CD4-positive, alpha-beta T cell treated with Interleukin-10 for 1 hour (primary cell): ENCODE data around the gene CHST14.

Source experiments
- DNase-seq: peaks from one replicate; pipeline ENCODE4 v3.0.0-alpha.2; 2020

Gene CHST14

DNA sequence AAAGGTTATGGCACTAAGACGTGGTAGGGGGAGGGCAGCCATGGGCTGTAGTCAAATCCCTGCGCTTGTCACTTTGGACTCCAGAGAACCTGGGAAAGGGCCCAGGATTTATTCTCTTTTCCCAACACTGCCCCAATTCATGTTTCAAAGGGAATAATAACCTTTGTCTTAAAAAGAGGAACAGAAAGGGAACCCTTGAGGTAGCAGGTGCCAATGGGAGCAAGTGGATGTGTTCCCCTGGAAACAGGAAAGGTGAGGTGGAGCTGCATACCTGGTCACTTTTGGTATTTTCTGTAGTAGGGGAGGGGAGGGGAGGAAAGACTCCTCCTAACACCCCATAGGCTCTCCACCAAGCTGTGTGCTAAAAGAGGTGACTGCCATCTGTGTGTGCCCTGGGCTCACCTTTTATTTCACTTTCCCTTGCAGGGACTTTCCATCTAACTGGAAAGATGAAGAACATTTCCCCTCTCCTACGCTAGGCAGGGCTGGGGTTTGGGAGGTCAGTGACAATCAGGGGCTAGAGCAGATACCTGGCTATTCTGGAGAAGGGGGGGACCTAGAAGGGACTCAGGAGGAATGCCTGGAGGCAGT is 6.1 kb upstream of the CHST14 start:
- no peak for DNase-seq

DNA sequence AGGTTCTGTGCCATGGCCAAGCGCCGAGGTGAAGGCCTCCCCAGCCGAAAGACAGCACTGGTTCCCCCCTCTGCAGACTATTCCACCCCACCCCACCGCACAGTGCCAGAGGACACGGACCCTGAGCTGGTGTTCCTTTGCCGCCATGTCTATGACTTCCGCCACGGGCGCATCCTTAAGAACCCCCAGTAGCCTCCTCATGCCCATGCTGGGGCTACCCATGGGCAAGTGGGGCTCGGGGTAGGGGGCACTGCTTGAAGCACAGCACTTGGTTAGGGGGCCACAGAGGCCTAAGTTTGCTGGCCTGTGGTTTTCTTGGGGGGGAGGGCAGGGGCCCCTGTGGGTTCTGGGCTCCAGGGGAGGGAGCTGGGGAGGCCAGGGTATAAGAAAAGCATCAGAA is 4.8 kb upstream of the CHST14 start:
- DNase-seq = no peak

- no peak for DNase-seq
Observed at GRCh38 chr15:40466426-40467260, 4.1 kb upstream of the CHST14 start.

DNA sequence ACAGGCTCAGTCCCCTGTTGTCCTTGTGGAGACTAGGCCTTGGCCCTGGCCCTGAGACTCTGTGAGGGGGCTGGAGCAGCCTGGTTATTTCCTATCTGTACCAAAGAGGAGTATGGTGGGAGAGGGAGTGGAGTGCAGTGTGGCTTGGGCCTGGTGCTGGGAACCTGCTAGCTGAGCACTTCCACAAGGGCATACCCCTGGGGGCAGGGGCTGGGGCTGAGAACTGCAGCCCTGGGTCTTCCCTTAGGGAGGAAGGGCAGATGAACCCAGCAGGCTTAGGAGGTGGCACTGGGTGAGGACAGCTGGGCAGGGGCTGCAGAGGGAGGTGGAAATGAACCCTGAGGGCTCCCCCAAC is 3.5 kb upstream of the CHST14 start:
- DNase-seq = no peak

DNA sequence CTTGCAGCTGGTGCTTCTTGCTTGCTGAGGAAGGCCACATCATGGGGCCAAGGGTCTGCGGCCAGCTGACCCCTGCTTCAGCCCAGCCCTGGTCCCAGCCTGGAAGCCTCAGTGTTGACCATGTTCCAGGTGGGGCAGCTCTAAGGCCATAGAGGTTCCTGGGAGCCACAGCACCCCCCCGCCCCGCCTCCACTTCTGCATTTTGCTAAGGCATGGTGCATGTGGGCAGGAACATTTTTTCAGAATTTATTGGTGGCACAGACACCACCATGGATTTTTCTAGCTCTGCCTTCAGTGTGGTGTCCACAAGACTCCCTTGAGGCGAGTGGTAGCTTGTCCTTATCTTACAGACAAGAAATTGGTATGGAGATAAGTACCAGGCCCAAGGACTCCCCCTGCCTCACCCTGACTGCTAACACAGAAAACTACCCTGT is 1.9 kb upstream of the CHST14 start:
- DNase-seq = no peak

DNA sequence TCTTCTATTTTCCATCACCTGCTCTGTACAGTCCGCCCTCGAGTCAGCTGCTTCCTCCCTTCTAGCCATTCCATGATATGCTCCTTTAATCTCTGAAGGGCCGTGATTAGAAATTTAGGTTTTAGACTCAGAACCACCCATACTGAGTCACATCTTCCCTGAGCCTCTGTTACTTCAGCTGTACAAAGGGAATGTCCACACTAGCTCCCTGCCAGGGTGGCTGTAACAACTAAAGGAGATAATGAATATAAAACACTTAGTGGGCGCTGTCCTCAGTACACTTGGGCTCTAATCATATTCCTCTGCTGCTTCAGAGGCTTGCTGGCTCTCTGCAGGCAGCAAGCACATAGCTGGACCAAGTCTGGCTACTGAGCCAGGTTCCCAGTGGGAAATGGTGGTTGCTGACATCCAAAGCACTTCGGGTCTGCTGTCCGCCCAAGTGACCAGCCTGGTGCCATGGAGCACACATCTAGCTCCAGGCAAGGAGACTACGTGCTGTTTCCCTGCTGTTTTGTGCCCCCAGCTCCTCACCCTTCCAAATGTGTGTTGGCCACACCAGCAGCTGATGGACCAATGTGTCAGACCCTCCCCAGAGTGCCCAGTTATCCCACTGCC is 901 bp upstream of the CHST14 start:
- DNase-seq = no peak

DNA sequence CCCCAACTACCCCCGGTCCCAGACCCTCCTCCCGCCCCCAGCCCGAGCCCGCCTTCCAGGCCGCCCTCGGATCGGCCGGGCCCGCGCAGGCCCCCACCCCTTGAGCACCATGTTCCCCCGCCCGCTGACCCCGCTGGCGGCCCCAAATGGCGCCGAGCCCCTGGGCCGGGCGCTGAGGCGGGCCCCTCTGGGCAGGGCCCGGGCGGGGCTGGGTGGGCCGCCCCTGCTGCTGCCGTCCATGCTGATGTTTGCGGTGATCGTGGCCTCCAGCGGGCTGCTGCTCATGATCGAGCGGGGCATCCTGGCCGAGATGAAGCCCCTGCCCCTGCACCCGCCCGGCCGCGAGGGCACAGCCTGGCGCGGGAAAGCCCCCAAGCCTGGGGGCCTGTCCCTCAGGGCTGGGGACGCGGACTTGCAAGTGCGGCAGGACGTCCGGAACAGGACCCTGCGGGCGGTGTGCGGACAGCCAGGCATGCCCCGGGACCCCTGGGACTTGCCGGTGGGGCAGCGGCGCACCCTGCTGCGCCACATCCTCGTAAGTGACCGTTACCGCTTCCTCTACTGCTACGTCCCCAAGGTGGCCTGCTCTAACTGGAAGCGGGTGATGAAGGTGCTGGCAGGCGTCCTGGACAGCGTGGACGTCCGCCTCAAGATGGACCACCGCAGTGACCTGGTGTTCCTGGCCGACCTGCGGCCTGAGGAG is 472 bp downstream of the CHST14 start:
- no peak for DNase-seq

DNA sequence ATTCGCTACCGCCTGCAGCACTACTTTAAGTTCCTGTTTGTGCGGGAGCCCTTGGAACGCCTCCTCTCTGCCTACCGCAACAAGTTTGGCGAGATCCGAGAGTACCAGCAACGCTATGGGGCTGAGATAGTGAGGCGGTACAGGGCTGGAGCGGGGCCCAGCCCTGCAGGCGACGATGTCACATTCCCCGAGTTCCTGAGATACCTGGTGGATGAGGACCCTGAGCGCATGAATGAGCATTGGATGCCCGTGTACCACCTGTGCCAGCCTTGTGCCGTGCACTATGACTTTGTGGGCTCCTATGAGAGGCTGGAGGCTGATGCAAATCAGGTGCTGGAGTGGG is 995 bp downstream of the CHST14 start:
- DNase-seq = peak; percentile 25

GRCh38 chr15:40472171-40472727 is 1.5 kb downstream of the CHST14 start:
- no peak for DNase-seq

DNA sequence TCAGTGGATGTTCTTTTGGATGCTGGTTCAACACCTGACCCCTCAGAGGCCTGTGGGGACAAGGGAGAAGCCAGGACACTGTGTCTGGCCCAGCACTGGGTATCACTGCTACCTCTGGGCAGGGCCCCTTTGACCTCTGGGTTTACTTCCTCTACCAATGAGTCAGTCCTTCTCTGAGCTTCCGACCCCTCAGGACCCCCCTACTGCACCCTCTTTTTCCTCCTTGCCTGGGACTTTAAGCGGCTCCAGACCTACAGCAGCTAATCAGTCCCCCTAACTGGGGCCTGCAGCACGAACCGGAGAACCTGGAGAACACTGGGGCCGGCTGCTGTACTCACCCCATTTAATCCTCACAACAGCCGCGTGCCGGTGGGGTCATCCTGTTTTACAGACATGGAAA is 3.8 kb downstream of the CHST14 start:
- DNase-seq = no peak

- DNase-seq = no peak
Observed at GRCh38 chr15:40477642-40478327, 7.0 kb downstream of the CHST14 start.

GRCh38 chr15:40479024-40479423 is 8.2 kb downstream of the CHST14 start:
- DNase-seq = no peak

- no peak for DNase-seq
Observed at GRCh38 chr15:40481341-40482074, 10.7 kb downstream of the CHST14 start.

GRCh38 chr15:40483919-40484318 is 13.1 kb downstream of the CHST14 start:
- DNase-seq = no peak

GRCh38 chr15:40486066-40486770 is 15.4 kb downstream of the CHST14 start:
- DNase-seq = no peak

DNA sequence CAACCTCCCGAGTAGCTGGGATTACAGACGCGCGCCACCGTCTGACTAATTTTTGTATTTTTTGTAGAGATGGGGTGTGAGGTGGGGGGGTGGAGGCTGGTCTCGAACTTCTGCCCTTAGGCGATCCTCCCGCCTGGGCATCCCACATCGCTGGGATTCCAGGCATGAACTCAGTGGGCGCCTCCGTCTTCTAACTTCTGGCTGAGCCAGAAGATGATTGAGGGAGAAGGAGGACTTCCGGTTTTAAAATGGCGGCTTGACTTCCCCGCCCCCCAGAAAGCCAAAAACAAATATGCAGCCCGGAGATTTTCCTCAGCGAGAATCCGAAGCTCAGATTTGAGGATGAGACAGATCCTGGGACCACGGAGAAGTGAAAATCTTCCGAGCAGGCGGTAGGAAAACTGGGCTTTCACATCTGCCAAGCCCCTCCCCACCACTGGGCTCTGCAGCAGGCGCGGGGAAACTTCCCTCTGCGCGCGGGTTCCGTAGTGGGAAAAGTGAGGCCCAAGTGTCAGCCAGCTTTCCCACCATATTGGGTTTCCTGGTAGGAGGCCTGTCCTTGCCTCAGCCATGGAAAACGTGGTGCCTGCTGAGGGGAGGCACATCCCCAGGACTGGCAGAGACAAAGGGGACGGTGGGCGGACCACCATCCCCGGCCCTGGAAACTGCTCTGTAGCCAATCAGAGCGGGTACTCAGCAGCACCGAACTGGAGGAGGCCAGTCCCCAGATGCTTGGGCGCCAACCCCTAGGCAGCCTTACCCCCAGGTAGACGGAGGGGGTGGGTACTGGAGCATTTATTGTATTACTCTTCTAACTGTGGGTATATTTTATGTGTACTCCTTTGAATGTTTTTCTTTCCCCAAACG is 17.3 kb downstream of the CHST14 start:
- DNase-seq = no peak

- no peak for DNase-seq
Observed at GRCh38 chr15:40489274-40490175, 18.7 kb downstream of the CHST14 start.

DNA sequence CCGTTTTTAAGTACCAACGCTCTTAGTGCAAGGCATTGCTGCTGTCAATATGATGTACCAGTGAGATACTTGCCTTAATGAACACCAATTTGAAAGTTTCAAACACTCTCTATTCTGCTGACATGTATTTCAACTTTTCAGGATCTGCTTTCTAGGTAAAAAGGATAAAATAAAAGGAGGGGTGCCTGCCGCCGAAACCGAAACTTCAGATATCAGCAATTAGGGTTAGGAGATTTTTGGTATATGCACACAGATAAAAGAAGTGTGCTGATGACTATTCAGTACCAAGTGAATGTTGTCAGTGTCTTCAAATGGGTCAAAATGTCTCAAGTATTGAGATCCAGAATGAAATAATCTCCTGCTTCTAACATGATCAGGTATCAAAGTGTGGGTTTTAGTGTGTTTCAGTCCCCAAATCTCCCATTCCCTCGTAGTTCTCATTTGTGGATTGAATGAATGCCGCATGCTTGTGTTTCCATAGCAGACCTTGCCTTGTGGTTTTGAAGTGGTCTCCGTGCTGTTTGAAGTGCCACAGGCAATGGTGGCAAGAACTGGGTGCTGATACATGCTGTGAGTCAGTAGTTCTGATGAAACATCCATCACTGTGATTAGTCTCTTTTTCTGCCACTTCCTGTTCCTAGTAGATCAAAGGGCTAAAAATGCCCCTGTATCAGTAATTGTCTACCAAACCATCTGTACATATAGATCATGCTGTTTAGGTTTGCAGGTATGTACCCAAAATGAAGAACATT is 22.5 kb downstream of the CHST14 start:
- DNase-seq = peak; percentile 54

GRCh38 chr15:40495516-40495915 is 24.7 kb downstream of the CHST14 start:
- DNase-seq = no peak
